Daoy (cell line): ENCODE data around the gene FZD1. TPM values are rescaled to one million over a fixed set of nuclear protein-coding genes. Genes with fewer than 3 reads are reported as not detected.
"Not testable (repeated sequence)": the region's sequence is repeated elsewhere in the genome, so short reads cannot be mapped to it uniquely, and the experiment has no call there.

ENCODE experiments used
- DNase-seq: peaks from one replicate; pipeline ENCODE4 v3.0.0-alpha.2; 2015; ENCODE audit warnings: low read depth
- total RNA-seq: library from RNA; depleted of rRNA; stranded (reverse); fragments of >200 nt; shearing (Covaris generic); gene quantifications from 2 replicates; pipeline ENCODE4 v1.2.3, GENCODE V29; 2014

The FZD1 gene
- total RNA-seq, 1 experiment from 2014 or later, result 4.7 TPM

- no peak for DNase-seq
These were observed 31.3 kb downstream of the FZD1 start for GRCh38 chr7:91295576-91295975.

- DNase-seq, result no peak
These were observed 33.7 kb downstream of the FZD1 start for GRCh38 chr7:91297939-91298338.

- DNase-seq, result no peak
These were observed 35.9 kb downstream of the FZD1 start for GRCh38 chr7:91299952-91300775.

- DNase-seq, result no peak
These were observed 38.6 kb downstream of the FZD1 start for GRCh38 chr7:91302794-91303193.

GRCh38 chr7:91306266-91306665 lies 42.0 kb downstream of the FZD1 start:
- DNase-seq, result no peak

- no peak for DNase-seq
These were observed 43.2 kb downstream of the FZD1 start for GRCh38 chr7:91307467-91307866.

- not testable (repeated sequence) for DNase-seq
These were observed 44.0 kb downstream of the FZD1 start for GRCh38 chr7:91308191-91308590.

- peak; percentile 15 for DNase-seq
These were observed 46.7 kb downstream of the FZD1 start for GRCh38 chr7:91310830-91311460.

GRCh38 chr7:91311839-91312238 lies 47.6 kb downstream of the FZD1 start:
- DNase-seq, result peak; percentile 3

GRCh38 chr7:91313113-91313512 lies 48.9 kb downstream of the FZD1 start:
- no peak for DNase-seq

GRCh38 chr7:91314591-91315323 lies 50.5 kb downstream of the FZD1 start:
- DNase-seq, result no peak

GRCh38 chr7:91316426-91316825 lies 52.2 kb downstream of the FZD1 start:
- no peak for DNase-seq

GRCh38 chr7:91319351-91319750 lies 55.1 kb downstream of the FZD1 start:
- DNase-seq, result no peak

- no peak for DNase-seq
These were observed 56.3 kb downstream of the FZD1 start for GRCh38 chr7:91320366-91321078.
